Transverse colon (tissue), 4 donors: Measurements from ENCODE around the gene KAT8. TPM values are rescaled to one million over a fixed set of nuclear protein-coding genes. Genes with fewer than 3 reads are reported as not detected.
A peak's percentile ranks its signal among the peaks of the same experiment; 100 is the strongest.

Experiments used
- DNase-seq: peaks from one replicate; pipeline ENCODE4 v3.0.0-alpha.2; 2019
- H3K27ac ChIP-seq, 4 donors: fragments of 200-600 bp; sonication (generic); 2 replicates each; pipeline ENCODE4 v1.5.1; 2016 to 2018; ENCODE audit warnings: inconsistent platforms in 4 of 4
- H3K27me3 ChIP-seq: fragments of 200-600 bp; sonication (generic); 2 replicates; pipeline ENCODE4 v1.5.1; 2017; ENCODE audit warnings: inconsistent platforms
- H3K36me3 ChIP-seq, 4 donors: fragments of 200-600 bp; sonication (generic); 2 replicates each; pipeline ENCODE4 v1.5.1; 2017 to 2019; ENCODE audit warnings: inconsistent platforms in 4 of 4
- H3K4me1 ChIP-seq, 4 donors: fragments of 200-600 bp; sonication (generic); 2 replicates each; pipeline ENCODE4 v1.5.1; 2017 to 2020; ENCODE audit warnings: inconsistent platforms in 4 of 4
- H3K4me3 ChIP-seq, 4 donors: fragments of 200-600 bp; sonication (generic); 1 replicate in 1 of 4; 2 replicates in 3 of 4; pipeline versions ENCODE4 v1.5.1 to v1.6.1; 2017 to 2019; ENCODE audit warnings: inconsistent platforms in 4 of 4
- H3K9me3 ChIP-seq, 2 donors: fragments of 200-600 bp; sonication (generic); 2 replicates each; pipeline ENCODE4 v1.5.1; 2017 to 2019; ENCODE audit warnings: inconsistent platforms in 2 of 2
- EP300 ChIP-seq: sonication (generic); formaldehyde crosslinking; IDR thresholded peaks from one replicate; pipeline ENCODE4 v1.6.1; 2017; ENCODE audit warnings: antibody characterized with exemption, low read depth
- POLR2A ChIP-seq: fragments of 450-650 bp; IDR thresholded peaks from one replicate; pipeline ENCODE4 v1.6.1; 2016; ENCODE audit warnings: antibody characterized with exemption, mild to moderate bottlenecking, moderate library complexity
- POLR2AphosphoS5 ChIP-seq, 3 donors: sonication (generic); formaldehyde crosslinking; IDR thresholded peaks; one replicate each; pipeline ENCODE4 v1.6.1; 2016; ENCODE audit warnings: antibody characterized with exemption in 3 of 3
- WGBS, 2 donors: methylation state at CpG; one replicate each; pipeline ENCODE4 v1.1.5; 2018; ENCODE audit warnings: low coverage in 1 of 2; 5-methylcytosine and 5-hydroxymethylcytosine counted together
- in situ Hi-C, 4 donors: fragments of 200-750 bp; cut with MboI; loops; one replicate each; pipeline versions ENCODE4 v1.15.0 to v1.15.1; 2017; ENCODE audit warnings: low sequenced_read_pairs in 3 of 4, low pct_ligation_motif_present in 1 of 4, low pct_unique_long_range_greater_than_20kb in 1 of 4
- intact Hi-C: fragments of 100-400 bp; cut with DNase I; formaldehyde crosslinking; loops from one replicate; pipeline ENCODE4 v1.15.1; 2023; ENCODE audit warnings: low total_unique reads
- total RNA-seq, 4 donors: library from RNA; depleted of rRNA; stranded (reverse); fragments of >200 nt; gene quantifications; one replicate each; pipeline ENCODE4 v1.1.0, GENCODE V29; 2016
- TF ChIP-seq, protein P1 (sequence below), 5 experiments: fragments of 200-600 bp in 3 of 5; fragments of 450-650 bp in 2 of 5; sonication (generic) in 3 of 5; IDR thresholded peaks; 1 replicate in 2 of 5; 2 replicates in 3 of 5; pipeline ENCODE4 v1.5.1; 2016 to 2017; ENCODE audit warnings: antibody characterized with exemption in 5 of 5, inconsistent platforms in 3 of 5, mild to moderate bottlenecking in 2 of 5, moderate library complexity in 1 of 5

KAT8 gene
- total RNA-seq, 4 donors from 2014 or later: 61.0 to 93.5 (median 62.1) TPM

DNA sequence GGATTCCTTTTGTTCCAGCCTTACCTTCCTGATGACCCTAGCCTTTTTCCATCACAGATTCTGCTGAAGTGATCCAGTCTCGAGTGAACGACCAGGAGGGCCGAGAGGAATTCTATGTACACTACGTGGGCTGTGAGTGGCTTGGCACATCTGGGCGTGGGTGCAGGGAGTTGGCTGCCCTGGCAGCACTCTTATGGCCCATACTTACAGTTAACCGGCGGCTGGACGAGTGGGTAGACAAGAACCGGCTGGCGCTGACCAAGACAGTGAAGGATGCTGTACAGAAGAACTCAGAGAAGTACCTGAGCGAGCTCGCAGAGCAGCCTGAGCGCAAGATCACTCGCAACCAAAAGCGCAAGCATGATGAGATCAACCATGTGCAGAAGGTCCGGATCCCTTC, 2.7 kb downstream of the KAT8 start:
- TF ChIP-seq POLR2A (no peak), POLR2AphosphoS5 (IDR thresholded peaks at IDR 0.05) (no peak), EP300 (no peak)
- TF ChIP-seq, protein P1, sequence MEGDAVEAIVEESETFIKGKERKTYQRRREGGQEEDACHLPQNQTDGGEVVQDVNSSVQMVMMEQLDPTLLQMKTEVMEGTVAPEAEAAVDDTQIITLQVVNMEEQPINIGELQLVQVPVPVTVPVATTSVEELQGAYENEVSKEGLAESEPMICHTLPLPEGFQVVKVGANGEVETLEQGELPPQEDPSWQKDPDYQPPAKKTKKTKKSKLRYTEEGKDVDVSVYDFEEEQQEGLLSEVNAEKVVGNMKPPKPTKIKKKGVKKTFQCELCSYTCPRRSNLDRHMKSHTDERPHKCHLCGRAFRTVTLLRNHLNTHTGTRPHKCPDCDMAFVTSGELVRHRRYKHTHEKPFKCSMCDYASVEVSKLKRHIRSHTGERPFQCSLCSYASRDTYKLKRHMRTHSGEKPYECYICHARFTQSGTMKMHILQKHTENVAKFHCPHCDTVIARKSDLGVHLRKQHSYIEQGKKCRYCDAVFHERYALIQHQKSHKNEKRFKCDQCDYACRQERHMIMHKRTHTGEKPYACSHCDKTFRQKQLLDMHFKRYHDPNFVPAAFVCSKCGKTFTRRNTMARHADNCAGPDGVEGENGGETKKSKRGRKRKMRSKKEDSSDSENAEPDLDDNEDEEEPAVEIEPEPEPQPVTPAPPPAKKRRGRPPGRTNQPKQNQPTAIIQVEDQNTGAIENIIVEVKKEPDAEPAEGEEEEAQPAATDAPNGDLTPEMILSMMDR (IDR thresholded peaks at IDR 0.05): no peak
- H3K4me3 ChIP-seq: no peak overlapping the region
- WGBS, 2 donors: 95% methylated on average over 16 of the region's 16 CpGs; no CpG with 5 or more reads in 1 of the 2 donors
- H3K4me1 ChIP-seq: peaks cover 12 to 33% (median 27%) of the 10 kb centered on the region in 4 donors
- H3K9me3 ChIP-seq: no peaks in the 10 kb centered on the region
- intact Hi-C loops: no loop called here
- no peaks in the 10 kb centered on the region for H3K27me3 ChIP-seq
- in situ Hi-C loops: no loop called here
- H3K36me3 ChIP-seq: peaks cover 0 to 31% (median 13%) of the 10 kb centered on the region in 4 donors
- no peak for DNase-seq
- H3K27ac ChIP-seq: peak overlapping the region in 2 of 4 donors; percentile 99 to 100

DNA sequence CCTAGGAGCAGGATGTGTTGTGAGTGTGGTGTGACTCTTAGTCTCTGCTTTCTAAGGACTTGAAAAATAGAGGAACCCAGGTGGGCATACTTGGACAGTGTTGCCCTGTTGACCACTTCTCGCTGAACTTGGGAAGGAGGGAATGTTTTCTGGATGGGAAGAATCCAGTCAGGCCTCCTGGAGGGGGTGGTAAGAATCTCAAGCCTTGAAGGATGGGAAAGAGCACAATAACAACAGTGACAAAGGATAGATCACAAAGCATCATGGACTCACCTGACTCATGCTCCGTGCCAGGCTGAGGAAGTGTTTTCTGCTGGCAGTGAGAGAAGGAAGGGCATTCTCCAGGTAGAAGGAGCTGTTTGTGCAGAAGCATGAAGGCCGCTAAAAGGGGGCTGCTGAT, 8.4 kb downstream of the KAT8 start:
- Histone ChIP-seq H3K9me3 (no peaks in the 10 kb centered on the region), H3K27me3 (no peaks in the 10 kb centered on the region), H3K4me1 (peaks cover 29 to 40% (median 36%) of the 10 kb centered on the region in 4 donors), H3K36me3 (peaks cover 0 to 19% (median 9%) of the 10 kb centered on the region in 4 donors), H3K27ac (no peak overlapping the region), H3K4me3 (no peak overlapping the region)
- TF ChIP-seq POLR2A (no peak), POLR2AphosphoS5 (IDR thresholded peaks at IDR 0.05) (no peak), EP300 (no peak)
- TF ChIP-seq, protein P1 (IDR thresholded peaks at IDR 0.05): no peak
- intact Hi-C loops: no loop called here
- in situ Hi-C loops: no loop called here
- no peak for DNase-seq
- 83 to 100% methylated on average over 1 to 3 of the region's 3 CpGs for WGBS, 2 donors

DNA sequence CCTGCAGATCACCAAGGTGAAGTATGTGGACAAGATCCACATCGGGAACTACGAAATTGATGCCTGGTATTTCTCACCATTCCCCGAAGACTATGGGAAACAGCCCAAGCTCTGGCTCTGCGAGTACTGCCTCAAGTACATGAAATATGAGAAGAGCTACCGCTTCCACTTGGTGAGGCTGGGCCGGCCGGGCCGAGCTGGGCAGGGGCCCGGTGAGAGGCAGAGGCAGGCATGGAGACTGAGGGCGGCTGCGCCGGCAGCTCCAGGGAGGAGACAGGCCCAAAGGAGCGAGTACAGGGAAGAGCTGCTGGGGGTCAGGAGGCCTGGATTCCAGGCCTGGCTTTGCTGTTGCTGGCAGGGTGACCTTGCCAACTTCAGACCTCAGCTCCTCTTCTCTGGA, 9.7 kb downstream of the KAT8 start:
- intact Hi-C loops (no loop called here), in situ Hi-C loops (no loop called here)
- Histone ChIP-seq H3K4me3 (no peak overlapping the region), H3K9me3 (no peaks in the 10 kb centered on the region), H3K4me1 (peaks cover 29 to 52% (median 48%) of the 10 kb centered on the region in 4 donors), H3K36me3 (peaks cover 0 to 8% (median 3%) of the 10 kb centered on the region in 4 donors), H3K27ac (peak overlapping the region; percentile 91 to 94 (median 93)), H3K27me3 (no peaks in the 10 kb centered on the region)
- WGBS, 2 donors: 99% methylated on average over 13 of the region's 13 CpGs; no CpG with 5 or more reads in 1 of the 2 donors
- no peak for TF ChIP-seq POLR2A
- TF ChIP-seq POLR2AphosphoS5 (IDR thresholded peaks at IDR 0.05): no peak
- TF ChIP-seq EP300: no peak
- TF ChIP-seq, protein P1 (IDR thresholded peaks at IDR 0.05): no peak
- no peak for DNase-seq

DNA sequence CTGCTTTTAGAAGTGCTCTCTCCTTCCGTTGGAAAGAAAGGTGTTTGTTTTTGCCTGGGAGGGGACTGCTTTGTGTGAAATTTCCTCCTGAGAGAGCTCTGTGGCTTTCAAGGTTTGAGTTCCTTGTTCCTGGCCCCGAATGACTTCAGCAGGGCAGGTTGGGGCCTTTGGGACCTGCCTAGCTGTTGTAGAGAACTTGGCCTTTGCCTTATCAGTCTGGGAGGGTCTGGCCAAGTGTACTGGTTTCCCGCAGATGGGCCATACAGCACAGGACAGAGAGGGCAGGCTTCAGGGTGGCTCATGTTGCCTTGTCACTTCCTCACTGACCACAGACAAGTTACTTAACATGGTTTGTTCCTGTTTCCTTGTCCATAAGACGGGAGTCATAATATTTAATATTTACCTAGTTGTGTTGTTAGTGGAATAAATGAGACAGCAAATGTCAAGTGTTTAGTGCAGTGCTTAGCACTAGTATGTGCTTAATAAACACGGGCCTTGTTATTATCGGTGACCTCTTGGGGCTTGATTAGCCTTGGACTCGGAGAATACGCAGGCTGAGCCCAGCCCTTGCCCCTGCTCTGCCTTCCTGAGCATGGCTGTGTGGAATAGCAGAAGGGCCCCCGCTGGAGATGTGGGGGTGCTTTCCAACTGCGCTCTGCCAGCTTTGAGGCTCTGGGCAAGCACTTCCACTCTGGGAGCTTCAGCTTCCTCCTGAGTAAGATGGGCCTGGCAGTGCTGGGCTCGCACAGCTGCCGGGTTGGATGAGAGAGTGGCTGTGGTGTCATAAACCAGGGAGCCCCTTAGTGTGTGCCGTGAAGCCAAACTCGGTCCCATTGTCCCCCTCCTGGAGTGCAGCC, 11.5 kb downstream of the KAT8 start:
- H3K27me3 ChIP-seq: no peaks in the 10 kb centered on the region
- H3K4me1 ChIP-seq: peaks cover 29 to 69% (median 65%) of the 10 kb centered on the region in 4 donors
- H3K4me3 ChIP-seq: no peak overlapping the region
- H3K36me3 ChIP-seq: no peaks in the 10 kb centered on the region
- no peaks in the 10 kb centered on the region for H3K9me3 ChIP-seq
- peak overlapping the region; percentile 91 to 94 (median 93) for H3K27ac ChIP-seq
- DNase-seq: peak; percentile 79
- intact Hi-C loops (no loop called here), in situ Hi-C loops (no loop called here)
- 48 to 57% methylated on average over 1 to 13 of the region's 14 CpGs for WGBS, 2 donors
- TF ChIP-seq, protein P1 (IDR thresholded peaks at IDR 0.05): no peak
- TF ChIP-seq EP300 (no peak), POLR2AphosphoS5 (IDR thresholded peaks at IDR 0.05) (peak; percentile 10 to 86 (median 78)), POLR2A (peak; percentile 81)
